Naive thymus-derived CD4-positive, alpha-beta T cell (primary cell): ENCODE results near the gene IGFN1. TPM values are rescaled to one million over a fixed set of nuclear protein-coding genes. Genes with fewer than 3 reads are reported as not detected.

Source experiments
- ATAC-seq: fragments of 150-1000 bp; cut with Tn5 transposase; 2 replicates; pipeline ENCODE4 v1.10.0; 2021; ENCODE audit warnings: mild to moderate bottlenecking, moderate library complexity
- CTCF ChIA-PET: fragments of 350-600 bp; sonication (Branson Sonifier 250); formaldehyde crosslinking; loops from one replicate; lab custom pipeline; 2021; ENCODE audit warnings: antibody characterized with exemption; lab: Charles Lee
- POLR2A ChIA-PET: fragments of 350-600 bp; sonication (Branson Sonifier 250); formaldehyde crosslinking; loops from one replicate; lab custom pipeline; 2021; ENCODE audit warnings: antibody characterized with exemption, inconsistent platforms; lab: Charles Lee
- DNase-seq, 9 donors: peaks; one replicate each; pipeline versions ENCODE4 v3.0.0 to v3.0.0-alpha.2; 2020 to 2022; ENCODE audit warnings: mixed read lengths in 1 of 9
- H3K27ac ChIP-seq: one replicate; pipeline ENCODE4 v1.7.0; 2013; ENCODE audit warnings: mild to moderate bottlenecking, low read depth, low read length, moderate library complexity
- H3K27me3 ChIP-seq, 2 donors: one replicate each; pipeline ENCODE4 v1.7.0; 2013; ENCODE audit warnings: low read length in 2 of 2, mild to moderate bottlenecking in 2 of 2, moderate library complexity in 2 of 2; ENCODE audit not compliant: control insufficient read depth in 2 of 2, insufficient read depth in 2 of 2
- H3K36me3 ChIP-seq, 3 experiments: 1 replicate in 2 of 3; 2 replicates in 1 of 3; pipeline ENCODE4 v1.7.0; 2013; ENCODE audit warnings: low read length in 3 of 3, mild to moderate bottlenecking in 3 of 3, moderate library complexity in 1 of 3; ENCODE audit not compliant: insufficient read depth in 3 of 3, control insufficient read depth in 2 of 3
- H3K4me1 ChIP-seq, 2 donors: one replicate each; pipeline ENCODE4 v1.7.0; 2013; ENCODE audit warnings: low read length in 2 of 2, mild to moderate bottlenecking in 2 of 2, moderate library complexity in 1 of 2; ENCODE audit not compliant: control insufficient read depth in 2 of 2, insufficient read depth in 2 of 2
- H3K4me3 ChIP-seq: 2 replicates; pipeline ENCODE4 v1.7.0; 2013; ENCODE audit warnings: mild to moderate bottlenecking, low read length
- H3K9me3 ChIP-seq, 3 experiments: 1 replicate in 2 of 3; 2 replicates in 1 of 3; pipeline ENCODE4 v1.7.0; 2013; ENCODE audit warnings: low read length in 3 of 3; ENCODE audit not compliant: control insufficient read depth in 2 of 3
- H3K27ac Mint-ChIP-seq, 9 donors: one replicate each; pipeline ENCODE4 v1.8.0; 2020 to 2022; ENCODE audit warnings: mixed read lengths in 9 of 9, mild to moderate bottlenecking in 8 of 9, moderate library complexity in 5 of 9, inconsistent platforms in 2 of 9
- H3K27me3 Mint-ChIP-seq, 5 donors: one replicate each; pipeline ENCODE4 v1.8.0; 2021 to 2022; ENCODE audit warnings: mixed read lengths in 5 of 5, mild to moderate bottlenecking in 1 of 5
- H3K36me3 Mint-ChIP-seq, 5 donors: one replicate each; pipeline ENCODE4 v1.8.0; 2020 to 2022; ENCODE audit warnings: mixed read lengths in 5 of 5, mild to moderate bottlenecking in 3 of 5, inconsistent platforms in 1 of 5
- H3K4me1 Mint-ChIP-seq, 7 donors: one replicate each; pipeline ENCODE4 v1.8.0; 2020 to 2022; ENCODE audit warnings: mixed read lengths in 7 of 7, mild to moderate bottlenecking in 3 of 7, inconsistent platforms in 1 of 7
- H3K4me3 Mint-ChIP-seq, 10 donors: one replicate each; pipeline ENCODE4 v1.8.0; 2020 to 2022; ENCODE audit warnings: mild to moderate bottlenecking in 10 of 10, mixed read lengths in 10 of 10, moderate library complexity in 6 of 10, inconsistent platforms in 2 of 10
- H3K9me3 Mint-ChIP-seq, 11 donors: one replicate each; pipeline ENCODE4 v1.8.0; 2020 to 2022; ENCODE audit warnings: mixed read lengths in 11 of 11, mild to moderate bottlenecking in 4 of 11, inconsistent platforms in 1 of 11, moderate library complexity in 1 of 11
- intact Hi-C, 2 donors: fragments of 100-400 bp; cut with micrococcal nuclease; formaldehyde crosslinking; loops; one replicate each; pipeline ENCODE4 v1.15.1; 2023
- polyA plus RNA-seq, 2 donors: library from polyadenylated mRNA; unstranded; fragments of 300-500 nt; fragmentation: Illumina TruSeq; gene quantifications; one replicate each; pipeline ENCODE4 v1.2.3, GENCODE V29; 2021
- total RNA-seq, 6 experiments: library from RNA in 5 of 6; stranded (reverse) in 5 of 6; gene quantifications; 1 replicate in 5 of 6; 2 replicates in 1 of 6; pipeline ENCODE4 v1.2.3 and lab custom pipeline; 2021 to 2026

IGFN1 gene
- total and polyA plus RNA-seq, 7 experiments from 2014 or later = not detected

DNA sequence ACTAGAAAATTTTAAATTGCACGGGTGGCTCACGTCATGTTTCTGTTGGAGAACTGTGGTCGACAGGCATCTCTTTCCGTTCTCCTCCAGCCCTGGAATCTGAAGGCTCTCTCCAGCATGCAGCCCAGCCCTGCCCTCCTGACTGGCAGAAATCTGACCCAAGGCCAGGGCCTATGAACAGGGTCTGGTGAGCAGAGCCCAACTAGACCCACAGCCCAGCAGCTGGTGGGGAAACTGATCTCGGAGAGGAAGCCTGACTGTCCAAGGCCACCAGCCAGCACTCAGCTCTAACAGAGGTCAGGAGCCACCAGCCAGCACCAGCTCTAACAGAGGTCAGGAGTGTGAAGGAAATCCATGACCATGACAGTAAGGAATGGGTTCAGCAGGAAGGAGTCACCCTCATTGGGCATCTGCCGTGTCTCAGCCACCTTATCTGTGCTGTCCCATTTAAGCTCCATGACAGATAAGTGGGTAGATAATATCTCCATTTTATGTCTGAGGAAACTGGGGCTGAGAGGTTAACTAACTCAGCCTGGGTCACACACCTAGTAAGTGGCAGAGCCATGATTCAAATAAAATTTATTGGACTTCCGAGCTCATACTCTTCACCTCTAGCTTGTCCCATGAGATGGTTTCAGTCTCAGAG is 72.5 kb downstream of the IGFN1 start:
- CTCF ChIA-PET = interaction anchor here (1.0 kb wide), 1 partner anchor 11 kb away, joined by 3 read pairs; no protein-coding TSS in a partner anchor
- H3K4me3 Mint-ChIP-seq = no peak overlapping the region

DNA sequence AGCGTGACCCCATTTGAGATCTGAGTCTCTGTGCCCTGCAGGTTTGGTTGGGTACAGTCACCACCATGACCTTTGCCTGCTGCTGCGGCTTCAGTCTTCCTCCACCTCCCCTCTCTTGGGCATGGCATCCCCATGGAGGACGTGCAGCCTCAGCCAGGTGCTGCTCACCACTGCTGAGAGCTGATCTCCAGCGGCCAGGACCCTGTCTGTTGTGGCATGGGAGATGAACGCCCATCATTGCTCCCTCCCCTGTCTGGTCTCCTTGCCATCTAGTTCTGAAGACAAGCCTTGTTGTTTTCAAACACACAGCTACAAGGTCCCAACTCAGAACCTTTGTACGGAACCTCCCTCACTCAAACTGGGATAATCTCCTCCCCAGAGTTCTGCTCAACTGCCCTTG is 73.4 kb downstream of the IGFN1 start:
- Histone ChIP-seq H3K4me3 (no peak overlapping the region), H3K4me1 (no peaks in the 10 kb centered on the region), H3K9me3 (no peaks in the 10 kb centered on the region), H3K27me3 (peaks cover 0 to 3% of the 10 kb centered on the region in 2 donors), H3K36me3 (no peaks in the 10 kb centered on the region), H3K27ac (no peak overlapping the region)
- ChIA-PET POLR2A (no interaction called here), CTCF (interaction anchor here (1.8 kb wide), 1 partner anchor 10 kb away, joined by 5 read pairs; no protein-coding TSS in a partner anchor)
- Mint-ChIP-seq H3K9me3 (peaks cover 0 to 4% (median 0%) of the 10 kb centered on the region in 11 donors), H3K36me3 (peaks cover 0 to 8% (median 0%) of the 10 kb centered on the region in 5 donors), H3K4me1 (peaks cover 0 to 10% (median 6%) of the 10 kb centered on the region in 7 donors), H3K27me3 (peaks cover 33 to 52% (median 39%) of the 10 kb centered on the region in 5 donors), H3K27ac (no peak overlapping the region), H3K4me3 (no peak overlapping the region)
- intact Hi-C loops = no loop called here
- DNase-seq (no peak), ATAC-seq (no peak)

More for the DNA sequence above, 72.5 kb downstream of the IGFN1 start:
- no peak for DNase-seq
- no peak overlapping the region for H3K27ac Mint-ChIP-seq
- Histone ChIP-seq H3K4me1 (no peaks in the 10 kb centered on the region), H3K27me3 (peaks cover 0 to 3% of the 10 kb centered on the region in 2 donors), H3K27ac (no peak overlapping the region), H3K9me3 (no peaks in the 10 kb centered on the region), H3K36me3 (no peaks in the 10 kb centered on the region), H3K4me3 (no peak overlapping the region)
- POLR2A ChIA-PET = no interaction called here
- peaks cover 33 to 47% (median 35%) of the 10 kb centered on the region in 5 donors for H3K27me3 Mint-ChIP-seq
- peaks cover 0 to 8% (median 0%) of the 10 kb centered on the region in 5 donors for H3K36me3 Mint-ChIP-seq
- peaks cover 0 to 4% (median 0%) of the 10 kb centered on the region in 11 donors for H3K9me3 Mint-ChIP-seq
- peaks cover 0 to 10% (median 6%) of the 10 kb centered on the region in 7 donors for H3K4me1 Mint-ChIP-seq
- no peak for ATAC-seq
- intact Hi-C loops = no loop called here

DNA sequence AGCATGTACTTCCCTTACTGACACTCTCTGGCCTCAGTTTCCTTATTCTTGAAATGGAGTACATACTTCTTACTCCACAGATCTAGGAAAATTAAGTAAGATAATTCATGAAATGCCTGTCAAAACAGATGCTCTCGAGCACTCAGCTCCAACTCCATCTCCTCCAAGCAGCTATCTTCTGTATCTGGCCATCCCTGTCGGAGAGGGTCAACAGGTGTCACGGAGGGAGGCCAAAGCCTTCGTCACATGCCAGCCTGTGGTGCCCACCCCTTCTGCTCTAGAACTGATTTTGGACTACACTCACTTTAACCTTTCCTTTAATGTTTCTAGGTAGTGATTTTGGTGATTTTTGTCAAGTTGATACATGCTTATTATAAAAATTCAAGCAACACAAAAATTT is 73.9 kb downstream of the IGFN1 start:
- no peak overlapping the region for H3K27ac ChIP-seq
- Mint-ChIP-seq H3K4me1 (peaks cover 0 to 10% (median 6%) of the 10 kb centered on the region in 7 donors), H3K27ac (no peak overlapping the region), H3K27me3 (peaks cover 33 to 56% (median 42%) of the 10 kb centered on the region in 5 donors), H3K9me3 (peaks cover 0 to 4% (median 0%) of the 10 kb centered on the region in 11 donors), H3K36me3 (peaks cover 0 to 8% (median 0%) of the 10 kb centered on the region in 5 donors), H3K4me3 (no peak overlapping the region)
- H3K36me3 ChIP-seq = no peaks in the 10 kb centered on the region
- CTCF ChIA-PET = interaction anchor here (1.8 kb wide), 1 partner anchor 10 kb away, joined by 5 read pairs; no protein-coding TSS in a partner anchor
- H3K9me3 ChIP-seq = no peaks in the 10 kb centered on the region
- ATAC-seq (no peak), DNase-seq (no peak)
- POLR2A ChIA-PET = no interaction called here
- intact Hi-C loops = no loop called here
- H3K4me3 ChIP-seq = no peak overlapping the region
- peaks cover 0 to 2% of the 10 kb centered on the region in 2 donors for H3K27me3 ChIP-seq
- H3K4me1 ChIP-seq = no peaks in the 10 kb centered on the region

DNA sequence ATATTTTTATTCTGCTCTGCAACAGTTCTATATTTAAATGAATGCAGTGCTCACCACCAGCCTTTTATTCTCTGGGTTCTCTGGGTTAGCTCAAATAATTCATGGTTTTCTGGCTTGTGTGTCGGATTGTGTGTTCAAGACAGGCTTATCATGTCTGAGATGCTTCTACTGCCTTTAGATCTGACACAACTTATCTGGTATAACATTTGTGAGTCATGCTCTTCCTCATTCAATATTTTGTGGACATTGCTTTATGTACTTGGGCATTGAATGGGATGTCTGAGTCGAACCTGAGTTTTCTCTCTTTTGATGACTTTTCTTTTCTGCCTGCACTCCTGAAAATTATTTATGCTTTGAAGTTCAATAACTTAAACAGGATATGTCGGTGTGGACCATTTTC is 75.1 kb downstream of the IGFN1 start:
- H3K27me3 ChIP-seq = no peaks in the 10 kb centered on the region
- Mint-ChIP-seq H3K36me3 (peaks cover 0 to 4% (median 0%) of the 10 kb centered on the region in 5 donors), H3K4me1 (peaks cover 0 to 5% (median under 1%) of the 10 kb centered on the region in 7 donors), H3K9me3 (no peaks in the 10 kb centered on the region), H3K27ac (no peak overlapping the region), H3K27me3 (peaks cover 28 to 56% (median 41%) of the 10 kb centered on the region in 5 donors), H3K4me3 (no peak overlapping the region)
- ChIA-PET CTCF (no interaction called here), POLR2A (no interaction called here)
- intact Hi-C loops = no loop called here
- no peak for DNase-seq
- H3K36me3 ChIP-seq = no peaks in the 10 kb centered on the region
- ATAC-seq = no peak
- H3K4me1 ChIP-seq = no peaks in the 10 kb centered on the region
- H3K4me3 ChIP-seq = no peak overlapping the region
- H3K9me3 ChIP-seq = no peaks in the 10 kb centered on the region
- no peak overlapping the region for H3K27ac ChIP-seq

DNA sequence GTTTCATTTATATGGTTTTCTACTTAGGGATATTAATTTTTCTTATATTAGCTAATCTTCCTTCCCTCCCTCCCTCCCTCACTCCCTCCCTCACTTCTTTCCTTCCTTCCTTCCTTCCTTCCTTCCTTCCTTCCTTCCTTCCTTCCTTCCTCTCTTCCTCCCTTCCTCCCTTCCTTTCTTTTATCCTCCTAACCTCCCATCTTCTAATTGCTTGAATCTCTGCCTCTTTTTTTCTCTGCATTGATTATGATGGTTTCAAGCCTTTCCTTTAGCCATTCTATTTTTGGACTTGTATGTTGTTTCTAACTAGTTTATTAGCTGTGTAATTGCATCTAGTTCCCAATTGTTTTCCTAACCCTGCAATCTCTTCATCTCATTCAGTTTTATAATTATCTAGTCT is 75.7 kb downstream of the IGFN1 start:
- H3K4me3 Mint-ChIP-seq = no peak overlapping the region
- H3K4me3 ChIP-seq = no peak overlapping the region
- no peak for DNase-seq
- H3K27me3 ChIP-seq = no peaks in the 10 kb centered on the region
- no peaks in the 10 kb centered on the region for H3K9me3 ChIP-seq
- H3K4me1 Mint-ChIP-seq = peaks cover 0 to 5% (median 0%) of the 10 kb centered on the region in 7 donors
- ChIA-PET POLR2A (no interaction called here), CTCF (no interaction called here)
- H3K36me3 Mint-ChIP-seq = peaks cover 0 to 4% (median 0%) of the 10 kb centered on the region in 5 donors
- H3K27me3 Mint-ChIP-seq = peaks cover 25 to 50% (median 36%) of the 10 kb centered on the region in 5 donors
- no peaks in the 10 kb centered on the region for H3K4me1 ChIP-seq
- intact Hi-C loops = no loop called here
- ATAC-seq = no peak
- H3K36me3 ChIP-seq = no peaks in the 10 kb centered on the region
- H3K27ac ChIP-seq = no peak overlapping the region
- no peak overlapping the region for H3K27ac Mint-ChIP-seq
- H3K9me3 Mint-ChIP-seq = no peaks in the 10 kb centered on the region

DNA sequence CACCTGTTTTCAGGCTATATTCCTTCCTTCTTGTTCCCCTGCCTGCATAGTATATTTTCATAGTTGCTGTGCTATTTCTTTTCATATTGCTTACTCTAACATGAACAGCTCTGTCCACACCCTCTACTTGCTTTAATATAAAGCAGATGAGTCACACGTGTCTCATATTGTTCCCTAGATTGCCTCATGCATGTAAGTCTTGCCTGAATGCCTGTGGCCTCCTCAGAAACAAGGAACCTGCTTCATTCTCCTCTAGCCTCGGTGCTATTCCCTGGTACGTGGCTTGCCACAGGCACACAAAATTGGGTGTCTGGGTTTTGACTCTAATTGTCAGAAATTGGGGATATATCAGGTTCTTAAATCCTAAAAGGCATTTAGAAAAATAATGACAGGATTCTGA is 76.2 kb downstream of the IGFN1 start:
- no peak overlapping the region for H3K27ac Mint-ChIP-seq
- no peak for DNase-seq
- H3K9me3 ChIP-seq = no peaks in the 10 kb centered on the region
- H3K4me3 Mint-ChIP-seq = no peak overlapping the region
- no peak overlapping the region for H3K4me3 ChIP-seq
- intact Hi-C loops = no loop called here
- no peaks in the 10 kb centered on the region for H3K4me1 ChIP-seq
- no peak for ATAC-seq
- no peaks in the 10 kb centered on the region for H3K27me3 ChIP-seq
- H3K4me1 Mint-ChIP-seq = peaks cover 0 to 5% (median 0%) of the 10 kb centered on the region in 7 donors
- H3K9me3 Mint-ChIP-seq = no peaks in the 10 kb centered on the region
- peaks cover 24 to 46% (median 31%) of the 10 kb centered on the region in 5 donors for H3K27me3 Mint-ChIP-seq
- no peak overlapping the region for H3K27ac ChIP-seq
- H3K36me3 ChIP-seq = no peaks in the 10 kb centered on the region
- POLR2A ChIA-PET = no interaction called here
- CTCF ChIA-PET = no interaction called here
- no peaks in the 10 kb centered on the region for H3K36me3 Mint-ChIP-seq
